Thymus (tissue), 11 donors: Measurements from ENCODE around the gene GNAI3. TPM values are rescaled to one million over a fixed set of nuclear protein-coding genes. Genes with fewer than 3 reads are reported as not detected.

Source experiments
- DNase-seq, 9 donors: peaks; one replicate each; pipeline ENCODE4 v3.0.0-alpha.2; 2013; ENCODE audit warnings: low spot score in 9 of 9, low read depth in 6 of 9, missing footprints in 1 of 9
- H3K27ac ChIP-seq, 2 donors: one replicate each; pipeline ENCODE4 v1.5.1; 2013; ENCODE audit warnings: control low read depth in 1 of 2, low read depth in 1 of 2, low read length in 1 of 2, mild to moderate bottlenecking in 1 of 2, moderate library complexity in 1 of 2
- H3K27me3 ChIP-seq, 2 donors: one replicate each; pipeline ENCODE4 v1.5.1; 2013; ENCODE audit warnings: low read length in 1 of 2; ENCODE audit not compliant: control insufficient read depth in 2 of 2, insufficient read depth in 1 of 2
- H3K36me3 ChIP-seq, 2 donors: one replicate each; pipeline ENCODE4 v1.5.1; 2013; ENCODE audit warnings: low read length in 1 of 2, mild to moderate bottlenecking in 1 of 2, moderate library complexity in 1 of 2; ENCODE audit not compliant: control insufficient read depth in 2 of 2, insufficient read depth in 2 of 2
- H3K4me1 ChIP-seq, 2 donors: one replicate each; pipeline ENCODE4 v1.5.1; 2013; ENCODE audit warnings: low read length in 2 of 2; ENCODE audit not compliant: control insufficient read depth in 2 of 2, insufficient read depth in 2 of 2
- H3K4me3 ChIP-seq, 2 donors: one replicate each; pipeline ENCODE4 v1.5.1; 2013; ENCODE audit warnings: low read length in 2 of 2, control low read depth in 1 of 2, mild to moderate bottlenecking in 1 of 2
- H3K9me3 ChIP-seq, 2 donors: one replicate each; pipeline ENCODE4 v1.5.1; 2013; ENCODE audit warnings: low read length in 1 of 2, mild to moderate bottlenecking in 1 of 2; ENCODE audit not compliant: control insufficient read depth in 2 of 2, insufficient read depth in 1 of 2
- WGBS: extraction: QIAGEN DNeasy Blood & Tissue Kit; methylation state at CpG from one replicate; pipeline ENCODE4 v1.1.7; 2013; 5-methylcytosine and 5-hydroxymethylcytosine counted together
- polyA plus RNA-seq: library from polyadenylated mRNA; stranded (reverse); fragments of 200-250 nt; gene quantifications from one replicate; pipeline ENCODE4 v1.2.3, GENCODE V29; 2013
- total RNA-seq: library from RNA; stranded (reverse); fragments of 120-200 nt; gene quantifications from one replicate; pipeline ENCODE4 v1.2.4, GENCODE V29; 2013
- donor health status: healthy.

The GNAI3 gene
- total and polyA plus RNA-seq, 2 donors, result 4.7 to 7.7 TPM

GRCh38 chr1:109664671-109665070 is 116.3 kb downstream of the GNAI3 start:
- DNase-seq, result no peak
- no peaks in the 10 kb centered on the region for H3K27me3 ChIP-seq
- H3K9me3 ChIP-seq, result no peaks in the 10 kb centered on the region
- H3K4me1 ChIP-seq, result peaks cover 6 to 18% of the 10 kb centered on the region in 2 donors
- H3K27ac ChIP-seq, result no peak overlapping the region
- WGBS, result 98% methylated on average over 1 of the region's 1 CpG
- no peaks in the 10 kb centered on the region for H3K36me3 ChIP-seq
- H3K4me3 ChIP-seq, result no peak overlapping the region

GRCh38 chr1:109667452-109668122 is 119.2 kb downstream of the GNAI3 start, which contains the start of gene GSTM2:
GSTM2 (plus strand) TSS chr1:109668057; CDS start chr1:109668116, 59 bp downstream.
- Histone ChIP-seq H3K27me3 (no peaks in the 10 kb centered on the region), H3K27ac (no peak within 1 kb of the TSS), H3K36me3 (no peaks in the 10 kb centered on the region), H3K9me3 (no peaks in the 10 kb centered on the region), H3K4me3 (peak within 1 kb of the TSS; percentile 40 to 56), H3K4me1 (peaks cover 6 to 12% of the 10 kb centered on the region in 2 donors)
- WGBS, result 16% methylated on average over 22 of the region's 22 CpGs
- DNase-seq, result peak; percentile 58 to 95 (median 85)

Other genes with a start within 250 kb of the GNAI3 start
- 0.09 TPM for gene MYBPHL, start 241.6 kb upstream of the GNAI3 start, total RNA-seq
- gene MYBPHL, start 241.6 kb upstream of the GNAI3 start, polyA plus RNA-seq, result 0.43 TPM
- 3.6 TPM for gene SORT1, start 150.7 kb upstream of the GNAI3 start, total RNA-seq
- gene SORT1, start 150.7 kb upstream of the GNAI3 start, polyA plus RNA-seq, result 10.3 TPM
- gene PSMA5, start 122.2 kb upstream of the GNAI3 start, total RNA-seq, result 144 TPM
- 72.3 TPM for gene PSMA5, start 122.2 kb upstream of the GNAI3 start, polyA plus RNA-seq
- gene SYPL2, start 82.1 kb upstream of the GNAI3 start, total RNA-seq, result 0.05 TPM
- gene SYPL2, start 82.1 kb upstream of the GNAI3 start, polyA plus RNA-seq, result 0.34 TPM
- 5.4 TPM for gene ATXN7L2, start 64.7 kb upstream of the GNAI3 start, total RNA-seq
- gene ATXN7L2, start 64.7 kb upstream of the GNAI3 start, polyA plus RNA-seq, result 19.6 TPM
- gene CYB561D1, start 54.5 kb upstream of the GNAI3 start, total RNA-seq, result 3.3 TPM
- 9.4 TPM for gene CYB561D1, start 54.5 kb upstream of the GNAI3 start, polyA plus RNA-seq
- 2.5 TPM for gene AMIGO1, start 38.9 kb upstream of the GNAI3 start, total RNA-seq
- gene AMIGO1, start 38.9 kb upstream of the GNAI3 start, polyA plus RNA-seq, result 2.3 TPM
- gene GPR61, start 8.7 kb upstream of the GNAI3 start, total RNA-seq, result 0.42 TPM
- gene GPR61, start 8.7 kb upstream of the GNAI3 start, polyA plus RNA-seq, result 0.07 TPM
- 0.14 TPM for gene GNAT2, start 71.0 kb downstream of the GNAI3 start, total RNA-seq
- 0.05 TPM for gene GNAT2, start 71.0 kb downstream of the GNAI3 start, polyA plus RNA-seq
- gene AMPD2, start 71.2 kb downstream of the GNAI3 start, total RNA-seq, result 24.8 TPM
- 32.8 TPM for gene AMPD2, start 71.2 kb downstream of the GNAI3 start, polyA plus RNA-seq
- gene GSTM4, start 107.5 kb downstream of the GNAI3 start, total RNA-seq, result 6.7 TPM
- 15.6 TPM for gene GSTM4, start 107.5 kb downstream of the GNAI3 start, polyA plus RNA-seq
- gene GSTM2, start 119.4 kb downstream of the GNAI3 start, total RNA-seq, result 14.7 TPM
- gene GSTM2, start 119.4 kb downstream of the GNAI3 start, polyA plus RNA-seq, result 100 TPM
- gene GSTM1, start 139.2 kb downstream of the GNAI3 start, total RNA-seq, result 12.9 TPM
- 0.27 TPM for gene GSTM1, start 139.2 kb downstream of the GNAI3 start, polyA plus RNA-seq
- gene GSTM5, start 163.6 kb downstream of the GNAI3 start, total RNA-seq, result 4.1 TPM
- gene GSTM5, start 163.6 kb downstream of the GNAI3 start, polyA plus RNA-seq, result 2.3 TPM
- gene GSTM3, start 192.4 kb downstream of the GNAI3 start, total RNA-seq, result 14.8 TPM
- 35.5 TPM for gene GSTM3, start 192.4 kb downstream of the GNAI3 start, polyA plus RNA-seq
- not detected for gene EPS8L3, start 215.3 kb downstream of the GNAI3 start, total RNA-seq
- 0.02 TPM for gene EPS8L3, start 215.3 kb downstream of the GNAI3 start, polyA plus RNA-seq